SK-N-SH (cell line): Measurements from ENCODE around the gene PCDHB1. TPM values are rescaled to one million over a fixed set of nuclear protein-coding genes. Genes with fewer than 3 reads are reported as not detected.

ENCODE experiments used
- CTCF ChIA-PET: fragments of 300-600, 350-600 bp; formaldehyde crosslinking; extraction: SDS; loops from one replicate; lab custom pipeline; 2021; lab: Yijun Ruan, JAX
- POLR2A ChIA-PET: fragments of 350-600 bp; sonication (Branson Sonifier 250); formaldehyde crosslinking; extraction: SDS; loops from one replicate; lab custom pipeline; 2020; ENCODE audit warnings: antibody characterized with exemption, inconsistent platforms; lab: Yijun Ruan, JAX
- DNase-seq: peaks from one replicate; pipeline ENCODE4 v3.0.0; 2012
- H2AFZ ChIP-seq: fragments of 200-600 bp; sonication (generic); 2 replicates; pipeline ENCODE4 v1.8.1; 2016; ENCODE audit warnings: antibody characterized with exemption, mild to moderate bottlenecking, low read depth
- H3F3A ChIP-seq: fragments of 200-600 bp; sonication (generic); replicated peaks from 2 replicates; pipeline ENCODE3; 2016; ENCODE audit warnings: antibody characterized with exemption, mild to moderate bottlenecking; ENCODE audit not compliant: insufficient read depth
- H3K27ac ChIP-seq, 2 experiments: fragments of 200-500 bp in 1 of 2; fragments of 200-600 bp in 1 of 2; sonication (Bioruptor generic) in 1 of 2; sonication (generic), shearing (Covaris generic) in 1 of 2; 2 replicates each; pipeline versions ENCODE4 v1.5.1 to v1.6.1; 2014 to 2016; ENCODE audit warnings: low read depth in 2 of 2, inconsistent platforms in 1 of 2, low read length in 1 of 2, mild to moderate bottlenecking in 1 of 2, mixed read lengths in 1 of 2
- H3K27me3 ChIP-seq: fragments of 200-600 bp; sonication (generic), shearing (Covaris generic); 2 replicates; pipeline ENCODE4 v1.6.1; 2016; ENCODE audit warnings: mixed run types; ENCODE audit not compliant: insufficient read depth
- H3K36me3 ChIP-seq, 2 experiments: fragments of 200-500 bp in 1 of 2; fragments of 200-600 bp in 1 of 2; sonication (Bioruptor generic) in 1 of 2; sonication (generic) in 1 of 2; replicated peaks in 1 of 2; 2 replicates each; pipeline versions ENCODE3 to v1.5.1; 2014 to 2016; ENCODE audit warnings: low read length in 1 of 2, mild to moderate bottlenecking in 1 of 2; ENCODE audit not compliant: insufficient read depth in 2 of 2, control insufficient read depth in 1 of 2
- H3K4me1 ChIP-seq, 2 experiments: fragments of 200-500 bp in 1 of 2; fragments of 200-600 bp in 1 of 2; sonication (Bioruptor generic) in 1 of 2; sonication (generic), shearing (Covaris generic) in 1 of 2; 2 replicates each; pipeline versions ENCODE4 v1.5.1 to v1.6.1; 2014 to 2016; ENCODE audit warnings: low read depth in 1 of 2, low read length in 1 of 2, mixed run types in 1 of 2; ENCODE audit not compliant: insufficient read depth in 2 of 2, control insufficient read depth in 1 of 2
- H3K4me2 ChIP-seq: fragments of 200-600 bp; sonication (generic), shearing (Covaris generic); 2 replicates; pipeline ENCODE4 v1.6.1; 2017; ENCODE audit warnings: mixed run types
- H3K4me3 ChIP-seq, 2 experiments: fragments of 200-500 bp in 1 of 2; fragments of 200-600 bp in 1 of 2; sonication (Bioruptor generic) in 1 of 2; sonication (generic), shearing (Covaris generic) in 1 of 2; 2 replicates each; pipeline versions ENCODE4 v1.5.1 to v1.8.1; 2014 to 2016; ENCODE audit warnings: low read depth in 2 of 2, inconsistent platforms in 1 of 2, low read length in 1 of 2, mild to moderate bottlenecking in 1 of 2, mixed read lengths in 1 of 2, moderate library complexity in 1 of 2
- H3K79me2 ChIP-seq: fragments of 200-600 bp; sonication (generic); 2 replicates; pipeline ENCODE4 v1.8.1; 2017; ENCODE audit warnings: mild to moderate bottlenecking; ENCODE audit not compliant: insufficient read depth
- H3K9ac ChIP-seq: fragments of 200-600 bp; sonication (generic); 2 replicates; pipeline ENCODE4 v1.6.1; 2017; ENCODE audit warnings: mixed run types
- H3K9me2 ChIP-seq: fragments of 200-600 bp; sonication (generic); 2 replicates; pipeline ENCODE4 v1.6.1; 2017; ENCODE audit warnings: mixed run types
- H3K9me3 ChIP-seq: fragments of 200-600 bp; sonication (generic); 2 replicates; pipeline ENCODE4 v1.6.1; 2017; ENCODE audit warnings: mixed run types, mild to moderate bottlenecking, moderate library complexity
- H4K20me1 ChIP-seq: fragments of 200-600 bp; sonication (generic); 2 replicates; pipeline ENCODE4 v1.6.1; 2017; ENCODE audit warnings: mild to moderate bottlenecking, mixed run types; ENCODE audit not compliant: insufficient read depth
- CHD2 ChIP-seq: fragments of 150-350 bp; IDR thresholded peaks from 2 replicates; pipeline ENCODE4 v1.6.1; 2018; ENCODE audit warnings: low read length; ENCODE audit not compliant: partially characterized antibody
- ELF1 ChIP-seq: IDR thresholded peaks from 2 replicates; pipeline ENCODE4 v1.4.0; 2012
- FOSL2 ChIP-seq: IDR thresholded peaks from 2 replicates; pipeline ENCODE4 v1.4.0; 2012; ENCODE audit warnings: low read depth, mild to moderate bottlenecking, moderate library complexity, borderline replicate concordance
- GABPA ChIP-seq: IDR thresholded peaks from 2 replicates; pipeline ENCODE4 v1.4.0; 2012; ENCODE audit warnings: low read depth, mild to moderate bottlenecking
- JUND ChIP-seq: IDR thresholded peaks from 2 replicates; pipeline ENCODE4 v1.4.0; 2012
- MEF2A ChIP-seq: IDR thresholded peaks from 2 replicates; pipeline ENCODE4 v1.4.0; 2012; ENCODE audit warnings: low read depth, borderline replicate concordance
- RAD21 ChIP-seq: IDR thresholded peaks from 2 replicates; pipeline ENCODE4 v1.6.1; 2012; ENCODE audit warnings: mild to moderate bottlenecking, low read length
- SMC3 ChIP-seq: IDR thresholded peaks from 2 replicates; pipeline ENCODE4 v1.6.1; 2012; ENCODE audit warnings: low read depth, low read length, improper control_type of control experiment
- USF2 ChIP-seq: fragments of 150-350 bp; IDR thresholded peaks from 2 replicates; pipeline ENCODE4 v1.6.1; 2017; ENCODE audit warnings: antibody characterized with exemption, low read length, low read depth, borderline replicate concordance
- YY1 ChIP-seq: IDR thresholded peaks from 2 replicates; pipeline ENCODE4 v1.4.0; 2012; ENCODE audit warnings: low read depth, mild to moderate bottlenecking
- WGBS: methylation state at CpG from one replicate; pipeline ENCODE4 v1.1.6; 2017; ENCODE audit warnings: low lambda C conversion rate; 5-methylcytosine and 5-hydroxymethylcytosine counted together
- polyA plus RNA-seq, 3 experiments: library from polyadenylated mRNA; depleted of rRNA; stranded (reverse); fragments of >200 nt; gene quantifications; 2 replicates each; pipeline ENCODE4 v1.2.3, GENCODE V29; 2012
- TF ChIP-seq, protein P1 (sequence below): IDR thresholded peaks from 2 replicates; pipeline ENCODE4 v1.6.1; 2012; ENCODE audit warnings: mild to moderate bottlenecking, low read depth, low read length, moderate library complexity

PCDHB1 gene
- polyA plus RNA-seq, 1 of the 3 experiments (the other 2 are of a cell fraction) = not detected

- TF ChIP-seq USF2 (no peak), RAD21 (no peak), SMC3 (no peak)
- POLR2A ChIA-PET = no interaction called here
- CTCF ChIA-PET = interaction anchor here (0.9 to 3.8 kb wide), 3 partner anchors 20 to 92 kb away, joined by 4 to 15 read pairs (median 10); partner anchors contain the start of gene PCDHAC1
Observed at GRCh38 chr5:141017943-141018342, 33.2 kb upstream of the PCDHB1 start.

DNA sequence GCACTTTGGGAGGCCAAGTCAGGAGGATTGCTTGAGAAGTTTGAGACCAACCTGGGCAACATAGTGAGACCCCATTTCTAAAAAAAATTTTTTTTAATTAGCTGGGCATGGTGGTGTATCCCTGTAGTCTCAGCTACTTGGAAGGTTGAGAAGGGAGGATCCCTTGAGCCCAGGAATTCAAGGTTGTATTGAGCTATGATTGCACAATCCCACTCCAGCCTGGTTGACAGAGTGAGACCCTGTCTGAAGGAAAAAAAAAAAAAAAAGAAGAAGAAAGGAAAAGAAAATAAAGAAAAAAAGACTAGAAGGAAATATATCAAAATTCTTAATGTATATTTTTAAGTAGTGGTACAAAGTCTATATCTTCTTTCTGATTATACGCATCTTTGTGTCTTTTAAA lies 28.8 kb upstream of the PCDHB1 start:
- Histone ChIP-seq H3K79me2 (no peaks in the 10 kb centered on the region), H3K36me3 (no peaks in the 10 kb centered on the region), H3K27ac (no peak overlapping the region), H3K9ac (no peak overlapping the region), H4K20me1 (no peaks in the 10 kb centered on the region), H3K4me3 (no peak overlapping the region), H2AFZ (no peak overlapping the region), H3K4me1 (no peaks in the 10 kb centered on the region), H3K4me2 (no peak overlapping the region), H3K9me2 (no peaks in the 10 kb centered on the region), H3F3A (no peaks in the 10 kb centered on the region), H3K27me3 (no peaks in the 10 kb centered on the region), H3K9me3 (no peaks in the 10 kb centered on the region)
- CTCF ChIA-PET = interaction anchor here (1.8 to 2.3 kb wide), 3 partner anchors 10 to 181 kb away, joined by 5 to 8 read pairs (median 7); partner anchors contain the start of gene PCDHA8
- POLR2A ChIA-PET = no interaction called here
- 92% methylated on average over 1 of the region's 1 CpG for WGBS
- TF ChIP-seq JUND (no peak), GABPA (no peak), MEF2A (no peak), FOSL2 (no peak), CHD2 (no peak), RAD21 (no peak), ELF1 (no peak), YY1 (no peak), USF2 (no peak)
- TF ChIP-seq, protein P1, sequence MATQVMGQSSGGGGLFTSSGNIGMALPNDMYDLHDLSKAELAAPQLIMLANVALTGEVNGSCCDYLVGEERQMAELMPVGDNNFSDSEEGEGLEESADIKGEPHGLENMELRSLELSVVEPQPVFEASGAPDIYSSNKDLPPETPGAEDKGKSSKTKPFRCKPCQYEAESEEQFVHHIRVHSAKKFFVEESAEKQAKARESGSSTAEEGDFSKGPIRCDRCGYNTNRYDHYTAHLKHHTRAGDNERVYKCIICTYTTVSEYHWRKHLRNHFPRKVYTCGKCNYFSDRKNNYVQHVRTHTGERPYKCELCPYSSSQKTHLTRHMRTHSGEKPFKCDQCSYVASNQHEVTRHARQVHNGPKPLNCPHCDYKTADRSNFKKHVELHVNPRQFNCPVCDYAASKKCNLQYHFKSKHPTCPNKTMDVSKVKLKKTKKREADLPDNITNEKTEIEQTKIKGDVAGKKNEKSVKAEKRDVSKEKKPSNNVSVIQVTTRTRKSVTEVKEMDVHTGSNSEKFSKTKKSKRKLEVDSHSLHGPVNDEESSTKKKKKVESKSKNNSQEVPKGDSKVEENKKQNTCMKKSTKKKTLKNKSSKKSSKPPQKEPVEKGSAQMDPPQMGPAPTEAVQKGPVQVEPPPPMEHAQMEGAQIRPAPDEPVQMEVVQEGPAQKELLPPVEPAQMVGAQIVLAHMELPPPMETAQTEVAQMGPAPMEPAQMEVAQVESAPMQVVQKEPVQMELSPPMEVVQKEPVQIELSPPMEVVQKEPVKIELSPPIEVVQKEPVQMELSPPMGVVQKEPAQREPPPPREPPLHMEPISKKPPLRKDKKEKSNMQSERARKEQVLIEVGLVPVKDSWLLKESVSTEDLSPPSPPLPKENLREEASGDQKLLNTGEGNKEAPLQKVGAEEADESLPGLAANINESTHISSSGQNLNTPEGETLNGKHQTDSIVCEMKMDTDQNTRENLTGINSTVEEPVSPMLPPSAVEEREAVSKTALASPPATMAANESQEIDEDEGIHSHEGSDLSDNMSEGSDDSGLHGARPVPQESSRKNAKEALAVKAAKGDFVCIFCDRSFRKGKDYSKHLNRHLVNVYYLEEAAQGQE = no peak
- DNase-seq = no peak

More at GRCh38 chr5:141017943-141018342, 33.2 kb upstream of the PCDHB1 start:
- no peaks in the 10 kb centered on the region for H3F3A ChIP-seq
- H2AFZ ChIP-seq = no peak overlapping the region
- no peaks in the 10 kb centered on the region for H3K9me3 ChIP-seq
- H3K27ac ChIP-seq = no peak overlapping the region
- no peak for DNase-seq
- no peaks in the 10 kb centered on the region for H3K79me2 ChIP-seq
- no peak overlapping the region for H3K4me3 ChIP-seq
- no peaks in the 10 kb centered on the region for H4K20me1 ChIP-seq
- no peak overlapping the region for H3K9ac ChIP-seq
- H3K9me2 ChIP-seq = no peaks in the 10 kb centered on the region
- no peaks in the 10 kb centered on the region for H3K27me3 ChIP-seq
- no peaks in the 10 kb centered on the region for H3K36me3 ChIP-seq
- H3K4me1 ChIP-seq = no peaks in the 10 kb centered on the region
- H3K4me2 ChIP-seq = no peak overlapping the region
